ENCODE results near the gene C19orf85. TPM values are rescaled to one million over a fixed set of nuclear protein-coding genes. Genes with fewer than 3 reads are reported as not detected.

The C19orf85 gene
- total and polyA plus RNA-seq, 10 of the 15 experiments (the other 5 are each of a cell fraction or from before 2014, with no cell fraction given): not detected

DNA sequence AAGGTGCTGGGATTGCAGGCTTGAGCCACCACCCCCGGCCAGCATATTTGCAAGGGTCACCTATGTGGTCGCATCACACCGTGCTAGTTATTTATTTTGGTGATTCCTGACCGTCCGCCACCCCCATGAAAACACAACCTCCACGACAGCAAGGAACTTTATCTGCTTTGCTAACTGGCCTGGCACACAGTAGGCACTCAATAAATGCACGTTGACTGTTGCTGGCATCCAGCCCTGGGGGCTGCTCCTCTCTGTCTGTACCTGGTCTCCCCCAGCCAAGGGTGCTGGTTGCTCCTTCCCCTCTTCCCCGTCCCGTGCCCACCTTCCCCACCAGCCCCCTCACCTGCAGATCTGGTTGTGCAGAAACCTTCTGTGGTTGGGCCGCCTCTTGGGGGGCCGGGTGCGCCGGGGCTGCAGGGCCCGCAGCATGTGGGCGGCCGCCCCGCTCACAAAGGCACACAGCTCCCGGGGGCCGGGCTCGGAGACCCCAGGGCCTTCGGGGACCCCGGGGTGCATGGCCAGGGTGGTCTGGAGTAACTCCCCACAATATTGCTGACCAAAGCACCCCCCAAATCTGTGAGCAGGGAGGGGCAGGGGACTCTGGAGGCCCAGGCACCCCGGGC, 401 bp downstream of the C19orf85 start:
- ChIA-PET CTCF (no interaction called here), POLR2A (no interaction called here), RAD21 (ENCODE audit: unreplicated experiment) (no interaction called here), SMC1A (ENCODE audit: uncharacterized antibody, unreplicated experiment) (no interaction called here)
- BruUV-seq (replicated peaks): no TSS peak
- Histone ChIP-seq H3K4me1 (ENCODE audit: control insufficient read depth, insufficient read depth, low read length) (no peaks in the 10 kb centered on the region), H3K9ac (ENCODE audit: control insufficient read depth, insufficient read depth, low read length) (no peak overlapping the region), H3K9me3 (replicated peaks; ENCODE audit: control insufficient read depth, insufficient read depth, low read length) (no peaks in the 10 kb centered on the region), H3K4me3 (no peak overlapping the region), H3K4me2 (ENCODE audit: control insufficient read depth, insufficient read depth) (no peak overlapping the region), H3K27ac (ENCODE audit: control insufficient read depth, insufficient read depth) (no peak overlapping the region), H3K36me3 (ENCODE audit: control insufficient read depth in 2 of 2, insufficient read depth in 2 of 2, low read length in 1 of 2) (no peaks in the 10 kb centered on the region; a peak in 1 of 4 replicates), H3K27me3 (replicated peaks in 1 of 2; ENCODE audit: control insufficient read depth in 2 of 2, insufficient read depth in 2 of 2, low read length in 1 of 2) (no peaks in the 10 kb centered on the region), H2AFZ (ENCODE audit: control insufficient read depth, low read depth, low read length) (no peak overlapping the region), H3K79me2 (ENCODE audit: control insufficient read depth, insufficient read depth, low read length) (peaks cover 9% of the 10 kb centered on the region), H4K20me1 (ENCODE audit: control insufficient read depth, insufficient read depth) (no peaks in the 10 kb centered on the region; the same call in 1 of the 2 replicates)
- DNase-seq (ENCODE audit: low read depth, low spot score) (no peak), FAIRE-seq (no peak), ATAC-seq (no peak)
- in situ Hi-C loops (cut with MboI) (no loop called here), intact Hi-C loops (cut with micrococcal nuclease; ENCODE audit: unreplicated experiment) (no loop called here)
- TF ChIP-seq RAD21 (IDR thresholded peaks at IDR 0.05; ENCODE audit: insufficient read depth, low read depth, low read length) (no peak), STAT3 (IDR thresholded peaks at IDR 0.05; ENCODE audit: low read depth, low read length) (no peak), TCF7 (IDR thresholded peaks at IDR 0.05; ENCODE audit: borderline replicate concordance) (no peak), SMARCA5 (IDR thresholded peaks at IDR 0.05) (no peak), SPI1 (IDR thresholded peaks at IDR 0.05; ENCODE audit: borderline replicate concordance, insufficient read depth, low read depth, low read length) (no peak), PAX5 (IDR thresholded peaks at IDR 0.05; ENCODE audit: borderline replicate concordance, low read depth, low read length) (no peak), CBX5 (IDR thresholded peaks at IDR 0.05; ENCODE audit: low read depth) (no peak), HDAC6 (IDR thresholded peaks at IDR 0.05; ENCODE audit: unreplicated experiment) (no peak)
- TF ChIP-seq, protein P1, sequence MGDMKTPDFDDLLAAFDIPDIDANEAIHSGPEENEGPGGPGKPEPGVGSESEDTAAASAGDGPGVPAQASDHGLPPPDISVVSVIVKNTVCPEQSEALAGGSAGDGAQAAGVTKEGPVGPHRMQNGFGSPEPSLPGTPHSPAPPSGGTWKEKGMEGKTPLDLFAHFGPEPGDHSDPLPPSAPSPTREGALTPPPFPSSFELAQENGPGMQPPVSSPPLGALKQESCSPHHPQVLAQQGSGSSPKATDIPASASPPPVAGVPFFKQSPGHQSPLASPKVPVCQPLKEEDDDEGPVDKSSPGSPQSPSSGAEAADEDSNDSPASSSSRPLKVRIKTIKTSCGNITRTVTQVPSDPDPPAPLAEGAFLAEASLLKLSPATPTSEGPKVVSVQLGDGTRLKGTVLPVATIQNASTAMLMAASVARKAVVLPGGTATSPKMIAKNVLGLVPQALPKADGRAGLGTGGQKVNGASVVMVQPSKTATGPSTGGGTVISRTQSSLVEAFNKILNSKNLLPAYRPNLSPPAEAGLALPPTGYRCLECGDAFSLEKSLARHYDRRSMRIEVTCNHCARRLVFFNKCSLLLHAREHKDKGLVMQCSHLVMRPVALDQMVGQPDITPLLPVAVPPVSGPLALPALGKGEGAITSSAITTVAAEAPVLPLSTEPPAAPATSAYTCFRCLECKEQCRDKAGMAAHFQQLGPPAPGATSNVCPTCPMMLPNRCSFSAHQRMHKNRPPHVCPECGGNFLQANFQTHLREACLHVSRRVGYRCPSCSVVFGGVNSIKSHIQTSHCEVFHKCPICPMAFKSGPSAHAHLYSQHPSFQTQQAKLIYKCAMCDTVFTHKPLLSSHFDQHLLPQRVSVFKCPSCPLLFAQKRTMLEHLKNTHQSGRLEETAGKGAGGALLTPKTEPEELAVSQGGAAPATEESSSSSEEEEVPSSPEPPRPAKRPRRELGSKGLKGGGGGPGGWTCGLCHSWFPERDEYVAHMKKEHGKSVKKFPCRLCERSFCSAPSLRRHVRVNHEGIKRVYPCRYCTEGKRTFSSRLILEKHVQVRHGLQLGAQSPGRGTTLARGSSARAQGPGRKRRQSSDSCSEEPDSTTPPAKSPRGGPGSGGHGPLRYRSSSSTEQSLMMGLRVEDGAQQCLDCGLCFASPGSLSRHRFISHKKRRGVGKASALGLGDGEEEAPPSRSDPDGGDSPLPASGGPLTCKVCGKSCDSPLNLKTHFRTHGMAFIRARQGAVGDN (IDR thresholded peaks at IDR 0.05): no peak
- WGBS (ENCODE audit: insufficient coverage, insufficient replicate concordance, low lambda C conversion rate, missing lambda C conversion rate): 26% methylated on average over 23 of the region's 23 CpGs

Data from GM12878 (cell line).